GM12865 (cell line): Measurements from ENCODE around the gene TUBB2A.

Experiments used
- DNase-seq: peaks from one replicate; pipeline ENCODE4 v3.0.0; 2010; ENCODE audit warnings: low read depth
- H3K4me3 ChIP-seq: 2 replicates; pipeline ENCODE4 v1.5.1; 2011; ENCODE audit warnings: mild to moderate bottlenecking, low read depth, low read length, control low read depth
- CTCF ChIP-seq: IDR thresholded peaks from 2 replicates; pipeline ENCODE4 v1.5.1; 2011; ENCODE audit warnings: low read length, control low read depth, low read depth, inconsistent platforms; ENCODE audit not compliant: insufficient read depth; ENCODE audit errors: missing control alignments

The TUBB2A gene

GRCh38 chr6:3152689-3153088 is 4.7 kb downstream of the TUBB2A start:
- TF ChIP-seq CTCF, result no peak
- H3K4me3 ChIP-seq, result no peak overlapping the region
- no peak for DNase-seq

- DNase-seq, result no peak
- no peak for TF ChIP-seq CTCF
Observed at GRCh38 chr6:3151691-3152090, 5.7 kb downstream of the TUBB2A start.

GRCh38 chr6:3147914-3148757 is 9.2 kb downstream of the TUBB2A start:
- DNase-seq, result no peak
- TF ChIP-seq CTCF, result no peak
- H3K4me3 ChIP-seq, result no peak overlapping the region

More at GRCh38 chr6:3151691-3152090, 5.7 kb downstream of the TUBB2A start:
- no peak overlapping the region for H3K4me3 ChIP-seq

- TF ChIP-seq CTCF, result no peak
- DNase-seq, result no peak
- no peak overlapping the region for H3K4me3 ChIP-seq
Observed at GRCh38 chr6:3144571-3144970, 12.8 kb downstream of the TUBB2A start.

- TF ChIP-seq CTCF, result no peak
- no peak for DNase-seq
- H3K4me3 ChIP-seq, result no peak overlapping the region
Observed at GRCh38 chr6:3143158-3143557, 14.2 kb downstream of the TUBB2A start.

GRCh38 chr6:3142536-3142935 is 14.8 kb downstream of the TUBB2A start:
- H3K4me3 ChIP-seq, result no peak overlapping the region
- DNase-seq, result no peak
- TF ChIP-seq CTCF, result no peak

GRCh38 chr6:3140201-3140600 is 17.1 kb downstream of the TUBB2A start:
- TF ChIP-seq CTCF, result no peak
- H3K4me3 ChIP-seq, result no peak overlapping the region
- no peak for DNase-seq
